GM12878 (cell line): ENCODE measurements around the gene TMEM208. TPM values are rescaled to one million over a fixed set of nuclear protein-coding genes. Genes with fewer than 3 reads are reported as not detected.

ENCODE experiments used
- ATAC-seq: fragments of 200-7000 bp; cut with Tn5 transposase; 3 replicates; pipeline ENCODE4 v1.9.1; 2020; ENCODE audit warnings: mild to moderate bottlenecking, moderate library complexity
- BruUV-seq: library from RNA; stranded (reverse); fragments of 400-500 nt; replicated peaks from 2 replicates; lab custom pipeline; 2021; lab: Mats Ljungman, UMichigan
- CTCF ChIA-PET: fragments of 300-600 bp; sonication (Branson Sonifier 250); formaldehyde crosslinking; extraction: SDS; loops from one replicate; lab custom pipeline; 2021; ENCODE audit warnings: inconsistent platforms; lab: Yijun Ruan, JAX
- POLR2A ChIA-PET: fragments of 350-600 bp; formaldehyde crosslinking; extraction: SDS; loops from one replicate; lab custom pipeline; 2021; ENCODE audit warnings: inconsistent platforms; lab: Charles Lee
- RAD21 ChIA-PET: fragments of 300-600 bp; sonication (Branson Sonifier 250); formaldehyde crosslinking; loops from one replicate; lab custom pipeline; 2023; ENCODE audit warnings: antibody characterized with exemption; ENCODE audit not compliant: unreplicated experiment; lab: Charles Lee
- SMC1A ChIA-PET: fragments of 300-600 bp; sonication (Branson Sonifier 250); formaldehyde crosslinking; loops from one replicate; lab custom pipeline; 2023; ENCODE audit not compliant: unreplicated experiment, uncharacterized antibody; lab: Charles Lee
- DNase-seq: peaks from one replicate; pipeline ENCODE4 v3.0.0-alpha.2; 2011; ENCODE audit warnings: low read depth, low spot score
- FAIRE-seq: peaks from 3 replicates; lab custom pipeline; 2011; peaks lifted over from hg19 to GRCh38; lab: Jason Lieb, UNC
- H2AFZ ChIP-seq: 2 replicates; pipeline ENCODE4 v1.6.0; 2011; ENCODE audit warnings: low read depth, low read length, control low read depth; ENCODE audit not compliant: control insufficient read depth
- H3K27ac ChIP-seq: 2 replicates; pipeline ENCODE4 v1.5.1; 2011; ENCODE audit warnings: control low read depth; ENCODE audit not compliant: control insufficient read depth, insufficient read depth
- H3K27me3 ChIP-seq, 2 experiments: replicated peaks in 1 of 2; 2 replicates each; pipeline versions ENCODE4 v1.6.0 to v1.6.1; 2011; ENCODE audit warnings: low read length in 1 of 2; ENCODE audit not compliant: control insufficient read depth in 2 of 2, insufficient read depth in 2 of 2
- H3K36me3 ChIP-seq, 2 experiments: 2 replicates each; pipeline ENCODE4 v1.5.1; 2011; ENCODE audit warnings: low read length in 1 of 2; ENCODE audit not compliant: control insufficient read depth in 2 of 2, insufficient read depth in 2 of 2
- H3K4me1 ChIP-seq: 2 replicates; pipeline ENCODE4 v1.6.1; 2011; ENCODE audit warnings: mild to moderate bottlenecking, low read length, moderate library complexity, mixed read lengths; ENCODE audit not compliant: control insufficient read depth, insufficient read depth
- H3K4me2 ChIP-seq: 2 replicates; pipeline ENCODE4 v1.6.0; 2011; ENCODE audit warnings: control low read depth; ENCODE audit not compliant: control insufficient read depth, insufficient read depth
- H3K4me3 ChIP-seq: fragments of 200-600 bp; sonication (generic); 2 replicates; pipeline ENCODE4 v1.5.1; 2016
- H3K79me2 ChIP-seq: 2 replicates; pipeline ENCODE4 v1.6.0; 2011; ENCODE audit warnings: low read length; ENCODE audit not compliant: control insufficient read depth, insufficient read depth
- H3K9ac ChIP-seq: 2 replicates; pipeline ENCODE4 v1.8.0; 2011; ENCODE audit warnings: low read length, control low read depth, mixed read lengths; ENCODE audit not compliant: control insufficient read depth, insufficient read depth
- H3K9me3 ChIP-seq: replicated peaks from 3 replicates; pipeline ENCODE4 v1.5.1; 2011; ENCODE audit warnings: mild to moderate bottlenecking, low read length; ENCODE audit not compliant: control insufficient read depth, insufficient read depth
- H4K20me1 ChIP-seq: 2 replicates; pipeline ENCODE4 v1.6.0; 2011; ENCODE audit not compliant: control insufficient read depth, insufficient read depth
- BCL11A ChIP-seq: IDR thresholded peaks from 2 replicates; pipeline ENCODE4 v1.6.1; 2011; ENCODE audit warnings: low read depth, low read length
- EZH2 ChIP-seq: IDR thresholded peaks from 2 replicates; pipeline ENCODE4 v1.6.1; 2012; ENCODE audit warnings: low read depth, mild to moderate bottlenecking, control low read depth, inconsistent platforms, low read length, borderline replicate concordance; ENCODE audit not compliant: control insufficient read depth
- JUND ChIP-seq: IDR thresholded peaks from 2 replicates; pipeline ENCODE4 v1.6.1; 2012; ENCODE audit warnings: low read depth, mild to moderate bottlenecking, low read length, improper control_type of control experiment, moderate library complexity
- MEF2B ChIP-seq: fragments of 450-650 bp; IDR thresholded peaks from 2 replicates; pipeline ENCODE4 v1.6.1; 2018; ENCODE audit warnings: mild to moderate bottlenecking, moderate library complexity; ENCODE audit not compliant: partially characterized antibody, poor library complexity, severe bottlenecking
- MYB ChIP-seq: fragments of 150-350 bp; IDR thresholded peaks from 2 replicates; pipeline ENCODE4 v1.6.1; 2014; ENCODE audit warnings: mild to moderate bottlenecking, low read depth, low read length, borderline replicate concordance
- NR2F1 ChIP-seq: fragments of 450-650 bp; conservative IDR thresholded peaks from 2 replicates; pipeline ENCODE4 v1.6.1; 2017; ENCODE audit warnings: mild to moderate bottlenecking
- PML ChIP-seq: IDR thresholded peaks from 2 replicates; pipeline ENCODE4 v1.6.1; 2012; ENCODE audit warnings: low read length, inconsistent platforms
- RBBP5 ChIP-seq: fragments of 200-600 bp; sonication (generic); conservative IDR thresholded peaks from 2 replicates; pipeline ENCODE4 v1.6.1; 2016
- RFX5 ChIP-seq: IDR thresholded peaks from 2 replicates; pipeline ENCODE4 v1.6.1; 2011; ENCODE audit warnings: low read depth, low read length, improper control_type of control experiment
- SIN3A ChIP-seq: IDR thresholded peaks from 2 replicates; pipeline ENCODE4 v1.6.1; 2012; ENCODE audit warnings: low read depth, low read length, improper control_type of control experiment
- SIX5 ChIP-seq: IDR thresholded peaks from 2 replicates; pipeline ENCODE4 v1.6.1; 2011; ENCODE audit warnings: mild to moderate bottlenecking, low read depth, low read length, moderate library complexity; ENCODE audit not compliant: severe bottlenecking
- SKIL ChIP-seq: fragments of 450-650 bp; IDR thresholded peaks from 2 replicates; pipeline ENCODE4 v1.6.1; 2017; ENCODE audit warnings: mild to moderate bottlenecking, low read depth, inconsistent platforms; ENCODE audit not compliant: poor library complexity, severe bottlenecking
- TCF7 ChIP-seq: IDR thresholded peaks from 2 replicates; pipeline ENCODE4 v1.6.1; 2014; ENCODE audit warnings: antibody characterized with exemption, borderline replicate concordance
- USF1 ChIP-seq: IDR thresholded peaks from 2 replicates; pipeline ENCODE4 v1.6.1; 2011; ENCODE audit warnings: borderline replicate concordance, low read depth, mild to moderate bottlenecking, moderate library complexity, mixed read lengths, low read length; ENCODE audit not compliant: insufficient read depth; ENCODE audit errors: extremely low read length
- ZNF217 ChIP-seq: fragments of 450-650 bp; IDR thresholded peaks from 2 replicates; pipeline ENCODE4 v1.6.1; 2017; ENCODE audit warnings: antibody characterized with exemption, mild to moderate bottlenecking
- ZNF24 ChIP-seq: fragments of 450-650 bp; IDR thresholded peaks from 2 replicates; pipeline ENCODE4 v1.6.1; 2017; ENCODE audit warnings: antibody characterized with exemption, mild to moderate bottlenecking
- ZSCAN29 ChIP-seq: fragments of 450-650 bp; IDR thresholded peaks from 2 replicates; pipeline ENCODE4 v1.6.1; 2017; ENCODE audit warnings: mild to moderate bottlenecking, moderate library complexity
- WGBS: methylation state at CpG from one replicate; pipeline ENCODE4 v1.1.6; 2016; ENCODE audit warnings: low lambda C conversion rate; ENCODE audit not compliant: insufficient replicate concordance, insufficient coverage; ENCODE audit errors: missing lambda C conversion rate; 5-methylcytosine and 5-hydroxymethylcytosine counted together
- in situ Hi-C: fragments of 300-500 bp; cut with MboI; formaldehyde crosslinking; loops from 9 replicates; pipeline ENCODE4 v1.14.3; 2018; ENCODE audit warnings: mixed read lengths
- intact Hi-C: fragments of 100-400 bp; cut with micrococcal nuclease; formaldehyde crosslinking; loops from one replicate; pipeline ENCODE4 v1.14.2; 2022; ENCODE audit not compliant: unreplicated experiment
- polyA plus RNA-seq, 11 experiments: library from polyadenylated mRNA; depleted of rRNA in 4 of 11; unstranded in 6 of 11; stranded (reverse) in 5 of 11; fragments of >200 nt; fragmentation: Nextera tagmentation in 4 of 11; fragmentation: Illumina TruSeq in 1 of 11; extraction: Ambion mirVana in 4 of 11; extraction: Trizol in 1 of 11; gene quantifications; 1 replicate in 1 of 11; 2 replicates in 10 of 11; pipeline versions ENCODE4 v1.2.1 to v1.2.3, GENCODE V29; 2011 to 2016; ENCODE audit warnings: inconsistent platforms in 2 of 11, missing spikeins in 2 of 11, low read depth in 1 of 11
- total RNA-seq, 4 experiments: library from RNA; depleted of rRNA in 3 of 4; stranded (reverse); fragments of >200 nt in 3 of 4; fragmentation: Illumina TruSeq in 1 of 4; extraction: Trizol in 1 of 4; gene quantifications; 2 replicates each; pipeline versions ENCODE4 v1.2.1 to v1.2.3, GENCODE V29; 2013 to 2021

The TMEM208 gene
- total and polyA plus RNA-seq, 10 of the 15 experiments (the other 5 are each of a cell fraction or from before 2014, with no cell fraction given) = 34.1 to 244 (median 54.1) TPM

GRCh38 chr16:67216612-67217490 is 10.1 kb upstream of the TMEM208 start (continued):
- TF ChIP-seq SIX5 (no peak), NR2F1 (no peak), ZSCAN29 (no peak)

- TF ChIP-seq RFX5 (no peak), TCF7 (no peak), ZNF24 (no peak), BCL11A (no peak), MEF2B (no peak), USF1 (no peak), PML (no peak), MYB (no peak), ZNF217 (no peak), EZH2 (no peak), RBBP5 (no peak), JUND (no peak), SKIL (no peak), SIN3A (no peak)
- ChIA-PET SMC1A (interaction anchor here (1.0 kb wide), 1 partner anchor 12 kb away, joined by 4 read pairs; no protein-coding TSS in a partner anchor), RAD21 (no interaction called here), CTCF (interaction anchor here (1.2 to 1.3 kb wide), 3 partner anchors 20 to 206 kb away, joined by 3 to 4 read pairs (median 3); no protein-coding TSS in a partner anchor), POLR2A (interaction anchor here (0.5 to 7.7 kb wide), 2 partner anchors 21 to 84 kb away, joined by 3 to 100 read pairs; partner anchors contain the start of genes FHOD1 and SLC9A5)
- no peaks in the 10 kb centered on the region for H3K9me3 ChIP-seq
- H3K4me3 ChIP-seq = no peak overlapping the region
- peaks cover 18% of the 10 kb centered on the region for H3K79me2 ChIP-seq
- no TSS peak for BruUV-seq
- H4K20me1 ChIP-seq = no peaks in the 10 kb centered on the region
- H2AFZ ChIP-seq = no peak overlapping the region
- in situ Hi-C loops (no loop called here), intact Hi-C loops (no loop called here)
- H3K36me3 ChIP-seq = no peaks in the 10 kb centered on the region
- H3K4me1 ChIP-seq = peaks cover 12% of the 10 kb centered on the region
- 78% methylated on average over 3 of the region's 3 CpGs for WGBS
- FAIRE-seq (no peak), ATAC-seq (no peak), DNase-seq (no peak)
- no peak overlapping the region for H3K27ac ChIP-seq
- no peak overlapping the region for H3K4me2 ChIP-seq
- H3K9ac ChIP-seq = no peak overlapping the region
- H3K27me3 ChIP-seq = no peaks in the 10 kb centered on the region
These were observed 2.9 kb upstream of the TMEM208 start for GRCh38 chr16:67223992-67224391.
